CD14-positive monocyte (primary cell): ENCODE results near the gene CYP4F8. TPM values are rescaled to one million over a fixed set of nuclear protein-coding genes. Genes with fewer than 3 reads are reported as not detected.

Experiments used
- DNase-seq, 3 donors: peaks; one replicate each; pipeline ENCODE4 v3.0.0-alpha.2; 2011 to 2022
- H2AFZ ChIP-seq: 2 replicates; pipeline ENCODE4 v1.6.0; 2012; ENCODE audit warnings: mild to moderate bottlenecking, low read depth, low read length, inconsistent platforms; ENCODE audit not compliant: insufficient read depth, poor library complexity, severe bottlenecking
- H3K27ac ChIP-seq, 2 donors: 1 replicate in 1 of 2; 2 replicates in 1 of 2; pipeline ENCODE4 v1.5.1; 2012 to 2013; ENCODE audit warnings: low read length in 2 of 2, control low read depth in 1 of 2, inconsistent platforms in 1 of 2, low read depth in 1 of 2, mild to moderate bottlenecking in 1 of 2
- H3K27me3 ChIP-seq, 2 donors: one replicate each; pipeline versions ENCODE4 v1.6.0 to v1.6.1; 2011 to 2013; ENCODE audit warnings: low read length in 2 of 2; ENCODE audit not compliant: control insufficient read depth in 2 of 2, insufficient read depth in 2 of 2
- H3K36me3 ChIP-seq, 2 donors: replicated peaks in 1 of 2; 1 replicate in 1 of 2; 2 replicates in 1 of 2; pipeline versions ENCODE4 v1.5.1 to v1.6.1; 2012 to 2013; ENCODE audit warnings: low read length in 2 of 2, control low read depth in 1 of 2, inconsistent platforms in 1 of 2, mild to moderate bottlenecking in 1 of 2; ENCODE audit not compliant: insufficient read depth in 2 of 2, control insufficient read depth in 1 of 2
- H3K4me1 ChIP-seq, 2 donors: 1 replicate in 1 of 2; 2 replicates in 1 of 2; pipeline versions ENCODE4 v1.5.1 to v1.6.1; 2012 to 2013; ENCODE audit warnings: low read length in 2 of 2, control low read depth in 1 of 2, inconsistent platforms in 1 of 2, mild to moderate bottlenecking in 1 of 2, moderate library complexity in 1 of 2; ENCODE audit not compliant: insufficient read depth in 2 of 2, control insufficient read depth in 1 of 2
- H3K4me2 ChIP-seq: replicated peaks from 2 replicates; pipeline ENCODE3; 2012; ENCODE audit warnings: low read length, moderate library complexity, mild to moderate bottlenecking; ENCODE audit not compliant: poor library complexity, severe bottlenecking; ENCODE audit errors: extremely low read depth
- H3K4me3 ChIP-seq, 3 experiments: fragments of 200-600 bp in 1 of 3; sonication (generic) in 1 of 3; replicated peaks in 1 of 3; 1 replicate in 2 of 3; 2 replicates in 1 of 3; pipeline ENCODE4 v1.5.1; 2011 to 2013; ENCODE audit warnings: low read length in 3 of 3, mild to moderate bottlenecking in 3 of 3, control low read depth in 2 of 3, low read depth in 2 of 3, inconsistent platforms in 1 of 3, moderate library complexity in 1 of 3
- H3K79me2 ChIP-seq: 2 replicates; pipeline ENCODE4 v1.6.0; 2012; ENCODE audit warnings: mild to moderate bottlenecking, control low read depth, inconsistent platforms, low read length, moderate library complexity; ENCODE audit not compliant: insufficient read depth
- H3K9ac ChIP-seq: 2 replicates; pipeline ENCODE4 v1.6.0; 2017; ENCODE audit warnings: low read length, mild to moderate bottlenecking; ENCODE audit not compliant: insufficient read depth, poor library complexity, severe bottlenecking
- H3K9me3 ChIP-seq, 2 donors: replicated peaks in 1 of 2; 1 replicate in 1 of 2; 2 replicates in 1 of 2; pipeline versions ENCODE4 v1.5.1 to v1.6.1; 2012 to 2013; ENCODE audit warnings: low read length in 2 of 2, control low read depth in 1 of 2; ENCODE audit not compliant: control insufficient read depth in 1 of 2, insufficient read depth in 1 of 2
- H4K20me1 ChIP-seq: 2 replicates; pipeline ENCODE4 v1.6.0; 2012; ENCODE audit warnings: mild to moderate bottlenecking, low read length, control low read depth, moderate library complexity; ENCODE audit not compliant: insufficient read depth
- H3K27ac Mint-ChIP-seq, 7 donors: one replicate each; pipeline ENCODE4 v1.8.0; 2020; ENCODE audit warnings: mild to moderate bottlenecking in 7 of 7, mixed read lengths in 7 of 7, moderate library complexity in 6 of 7, inconsistent platforms in 2 of 7
- H3K27me3 Mint-ChIP-seq, 3 donors: one replicate each; pipeline ENCODE4 v1.8.0; 2021 to 2022; ENCODE audit warnings: low read depth in 3 of 3, mild to moderate bottlenecking in 3 of 3, mixed read lengths in 3 of 3, moderate library complexity in 3 of 3, inconsistent platforms in 1 of 3
- H3K36me3 Mint-ChIP-seq, 2 donors: one replicate each; pipeline ENCODE4 v1.8.0; 2020; ENCODE audit warnings: mixed read lengths in 2 of 2, inconsistent platforms in 1 of 2, mild to moderate bottlenecking in 1 of 2
- H3K4me1 Mint-ChIP-seq: one replicate; pipeline ENCODE4 v1.8.0; 2020; ENCODE audit warnings: mild to moderate bottlenecking, mixed read lengths
- H3K4me3 Mint-ChIP-seq, 2 donors: one replicate each; pipeline ENCODE4 v1.8.0; 2020; ENCODE audit warnings: mild to moderate bottlenecking in 2 of 2, mixed read lengths in 2 of 2, moderate library complexity in 1 of 2
- H3K9me3 Mint-ChIP-seq, 7 donors: one replicate each; pipeline ENCODE4 v1.8.0; 2020 to 2022; ENCODE audit warnings: mixed read lengths in 7 of 7, mild to moderate bottlenecking in 6 of 7, moderate library complexity in 6 of 7, inconsistent platforms in 2 of 7
- WGBS: methylation state at CpG from one replicate; pipeline ENCODE4 v1.1.5; 2013; ENCODE audit warnings: missing lambda C conversion rate; ENCODE audit not compliant: insufficient coverage; 5-methylcytosine and 5-hydroxymethylcytosine counted together
- intact Hi-C, 2 donors: fragments of 100-400 bp; cut with micrococcal nuclease; formaldehyde crosslinking; loops; one replicate each; pipeline versions ENCODE4 v1.15.0 to v1.15.1; 2023
- polyA plus RNA-seq, 3 donors: library from polyadenylated mRNA; depleted of rRNA in 1 of 3; unstranded in 2 of 3; stranded (reverse) in 1 of 3; fragments of 300-500 nt in 2 of 3; fragments of >200 nt in 1 of 3; fragmentation: Illumina TruSeq in 2 of 3; gene quantifications; 1 replicate in 2 of 3; 2 replicates in 1 of 3; pipeline ENCODE4 v1.2.3, GENCODE V29; 2012 to 2021
- TF ChIP-seq, protein P1 (sequence below): fragments of 200-600 bp; IDR thresholded peaks from one replicate; pipeline ENCODE4 v1.8.0; 2022; ENCODE audit warnings: antibody characterized with exemption, mild to moderate bottlenecking

The CYP4F8 gene
- polyA plus RNA-seq, 3 donors: not detected

DNA sequence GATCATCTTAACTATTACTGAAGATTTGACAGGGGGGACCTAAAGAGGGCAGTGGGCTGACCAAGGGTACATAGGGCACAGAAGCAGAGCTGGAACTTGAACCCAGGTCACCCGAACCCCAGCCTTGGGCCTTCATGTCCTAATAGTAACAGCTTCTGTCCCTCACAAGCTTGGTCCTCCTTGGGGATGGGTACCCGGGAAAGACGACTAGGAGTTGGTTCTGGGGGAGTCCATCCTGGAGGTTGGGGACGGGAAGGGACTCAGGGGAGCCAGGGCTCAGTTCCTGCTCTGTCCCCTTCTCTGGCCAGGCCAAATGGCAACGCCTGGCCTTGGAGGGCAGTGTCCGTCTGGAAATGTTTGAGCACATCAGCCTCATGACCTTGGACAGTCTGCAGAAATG is 39.6 kb upstream of the CYP4F8 start:
- no peak overlapping the region for H2AFZ ChIP-seq
- no peaks in the 10 kb centered on the region for H4K20me1 ChIP-seq
- intact Hi-C loops: no loop called here
- H3K4me1 ChIP-seq: no peaks in the 10 kb centered on the region
- H3K4me3 ChIP-seq: no peak overlapping the region
- no peak overlapping the region for H3K27ac Mint-ChIP-seq
- DNase-seq: no peak
- no peaks in the 10 kb centered on the region for H3K79me2 ChIP-seq
- no peaks in the 10 kb centered on the region for H3K9me3 Mint-ChIP-seq
- H3K9me3 ChIP-seq: no peaks in the 10 kb centered on the region
- H3K27ac ChIP-seq: no peak overlapping the region
- H3K4me1 Mint-ChIP-seq: no peaks in the 10 kb centered on the region
- H3K4me3 Mint-ChIP-seq: no peak overlapping the region
- H3K27me3 Mint-ChIP-seq: peaks cover 7 to 14% (median 12%) of the 10 kb centered on the region in 3 donors
- peaks cover 0 to 3% of the 10 kb centered on the region in 2 donors for H3K27me3 ChIP-seq
- WGBS: 75% methylated on average over 5 of the region's 6 CpGs
- TF ChIP-seq, protein P1, sequence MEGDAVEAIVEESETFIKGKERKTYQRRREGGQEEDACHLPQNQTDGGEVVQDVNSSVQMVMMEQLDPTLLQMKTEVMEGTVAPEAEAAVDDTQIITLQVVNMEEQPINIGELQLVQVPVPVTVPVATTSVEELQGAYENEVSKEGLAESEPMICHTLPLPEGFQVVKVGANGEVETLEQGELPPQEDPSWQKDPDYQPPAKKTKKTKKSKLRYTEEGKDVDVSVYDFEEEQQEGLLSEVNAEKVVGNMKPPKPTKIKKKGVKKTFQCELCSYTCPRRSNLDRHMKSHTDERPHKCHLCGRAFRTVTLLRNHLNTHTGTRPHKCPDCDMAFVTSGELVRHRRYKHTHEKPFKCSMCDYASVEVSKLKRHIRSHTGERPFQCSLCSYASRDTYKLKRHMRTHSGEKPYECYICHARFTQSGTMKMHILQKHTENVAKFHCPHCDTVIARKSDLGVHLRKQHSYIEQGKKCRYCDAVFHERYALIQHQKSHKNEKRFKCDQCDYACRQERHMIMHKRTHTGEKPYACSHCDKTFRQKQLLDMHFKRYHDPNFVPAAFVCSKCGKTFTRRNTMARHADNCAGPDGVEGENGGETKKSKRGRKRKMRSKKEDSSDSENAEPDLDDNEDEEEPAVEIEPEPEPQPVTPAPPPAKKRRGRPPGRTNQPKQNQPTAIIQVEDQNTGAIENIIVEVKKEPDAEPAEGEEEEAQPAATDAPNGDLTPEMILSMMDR: no peak
- H3K36me3 ChIP-seq: no peaks in the 10 kb centered on the region
- no peaks in the 10 kb centered on the region for H3K36me3 Mint-ChIP-seq
- H3K4me2 ChIP-seq: no peak overlapping the region
- H3K9ac ChIP-seq: no peak overlapping the region

DNA sequence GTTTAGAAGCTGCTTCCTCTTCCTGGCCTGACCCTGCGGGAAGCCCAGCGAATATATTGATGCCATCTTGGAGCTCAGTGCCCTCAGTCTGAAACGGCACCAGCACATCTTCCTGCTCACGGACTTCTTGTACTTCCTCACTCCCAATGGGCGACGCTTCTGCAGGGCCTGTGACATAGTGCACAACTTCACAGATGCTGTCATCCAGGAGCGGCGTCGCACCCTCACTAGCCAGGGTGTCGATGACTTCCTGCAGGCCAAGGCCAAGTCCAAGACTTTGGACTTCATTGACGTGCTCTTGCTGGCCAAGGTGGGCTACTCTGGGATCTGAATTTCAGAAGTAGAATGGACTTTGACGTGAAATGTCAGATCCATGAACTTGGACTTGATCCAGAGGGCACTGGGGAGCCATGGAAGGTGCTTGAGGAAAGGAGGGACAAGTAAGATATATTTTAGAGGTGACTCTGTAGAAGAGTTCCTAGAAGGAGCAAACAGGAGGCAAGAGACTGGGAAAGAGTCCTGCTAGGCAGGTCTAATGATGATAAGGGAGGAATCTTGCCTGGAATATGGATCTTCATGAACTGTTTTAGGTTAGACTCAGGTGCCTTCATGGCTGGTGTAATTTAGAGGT is 38.4 kb upstream of the CYP4F8 start:
- H4K20me1 ChIP-seq: no peaks in the 10 kb centered on the region
- H3K36me3 ChIP-seq: no peaks in the 10 kb centered on the region
- no peak overlapping the region for H3K4me3 Mint-ChIP-seq
- DNase-seq: no peak
- H3K9me3 ChIP-seq: no peaks in the 10 kb centered on the region
- no peak overlapping the region for H3K9ac ChIP-seq
- no peaks in the 10 kb centered on the region for H3K36me3 Mint-ChIP-seq
- H3K4me3 ChIP-seq: no peak overlapping the region
- peaks cover 0 to 7% of the 10 kb centered on the region in 2 donors for H3K27me3 ChIP-seq
- no peak overlapping the region for H2AFZ ChIP-seq
- no peaks in the 10 kb centered on the region for H3K9me3 Mint-ChIP-seq
- H3K4me1 ChIP-seq: no peaks in the 10 kb centered on the region
- intact Hi-C loops: no loop called here
- H3K4me1 Mint-ChIP-seq: no peaks in the 10 kb centered on the region
- no peak overlapping the region for H3K4me2 ChIP-seq
- no peaks in the 10 kb centered on the region for H3K79me2 ChIP-seq
- H3K27ac Mint-ChIP-seq: peak overlapping the region in 1 of 7 donors; percentile 5
- TF ChIP-seq, protein P1: no peak
- H3K27me3 Mint-ChIP-seq: peaks cover 12 to 20% (median 16%) of the 10 kb centered on the region in 3 donors
- 77% methylated on average over 10 of the region's 12 CpGs for WGBS
- H3K27ac ChIP-seq: no peak overlapping the region
